ENCODE measurements around the gene PALLD.
"Not testable (repeated sequence)": the region's sequence is repeated elsewhere in the genome, so short reads cannot be mapped to it uniquely, and the experiment has no call there.

The PALLD gene

GRCh38 chr4:168502861-168503260 is 6.0 kb downstream of the PALLD start:
- Histone ChIP-seq H3K4me1 (peaks cover 0 to 64% (median 42%) of the 10 kb centered on the region in 10 experiments; a peak in 16 of 20 replicates), H3K4me3 (no peak overlapping the region), H3K9ac (peak overlapping the region in 2 of 11 experiments; percentile 57 to 70; a peak in 2 of 22 replicates), H3K27ac (peak overlapping the region in 9 of 11 experiments; percentile 7 to 91 (median 72); a peak in 16 of 22 replicates), H3K36me3 (no peaks in the 10 kb centered on the region), H3K27me3 (no peaks in the 10 kb centered on the region), H3K4me2 (peak overlapping the region; percentile 3 to 75 (median 47); a peak in 16 of 22 replicates), H4K20me1 (no peaks in the 10 kb centered on the region), H3K9me3 (replicated peaks in 1 of 11) (peaks cover 0 to 23% (median 6%) of the 10 kb centered on the region in 11 experiments; a peak in 11 of 22 replicates)
- TF ChIP-seq Cebpa-rat (IDR thresholded peaks at IDR 0.05) = no peak

DNA sequence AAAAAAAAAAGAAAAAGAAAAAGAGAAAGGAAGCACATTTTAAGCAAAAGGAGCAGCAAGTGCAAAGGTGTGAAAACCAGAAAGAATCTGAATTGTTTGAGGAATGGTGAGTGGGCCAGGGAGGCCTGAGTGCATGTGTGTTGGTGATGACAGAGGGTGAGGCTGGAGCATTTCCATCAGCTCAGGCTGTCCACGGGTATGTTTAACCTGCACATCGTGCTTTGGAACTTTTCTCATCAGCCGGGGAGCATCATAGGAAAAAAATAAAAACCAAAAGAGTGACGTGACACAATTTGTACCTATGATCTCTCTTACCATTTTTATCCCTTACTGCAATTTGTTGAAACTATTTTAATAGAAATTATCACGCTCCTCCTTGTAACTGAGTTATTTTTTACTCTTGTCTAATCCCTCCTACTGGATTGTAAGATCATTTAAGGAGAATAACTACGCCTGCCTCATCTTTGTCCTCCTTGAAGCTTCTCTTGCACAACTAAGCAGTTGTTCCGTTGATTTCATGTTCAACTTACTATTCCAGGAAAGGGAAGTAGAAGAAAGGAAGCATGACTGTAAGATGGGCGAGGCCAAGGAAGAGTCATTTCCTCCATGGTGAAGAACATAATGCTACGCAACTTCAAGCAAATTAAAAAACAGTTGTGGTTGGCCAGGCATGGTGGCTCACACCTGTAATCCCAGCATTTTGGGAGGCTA is 7.0 kb downstream of the PALLD start:
- no peaks in the 10 kb centered on the region for H4K20me1 ChIP-seq
- no peaks in the 10 kb centered on the region for H3K27me3 ChIP-seq
- peak overlapping the region in 9 of 11 experiments; percentile 5 to 75 (median 58); a peak in 18 of 22 replicates for H3K4me2 ChIP-seq
- H3K4me3 ChIP-seq = peak overlapping the region in 2 of 10 experiments; percentile 29 to 37; a peak in 1 of 20 replicates
- peaks cover 0 to 64% (median 42%) of the 10 kb centered on the region in 10 experiments; a peak in 16 of 20 replicates for H3K4me1 ChIP-seq
- peak overlapping the region; percentile 40 to 91 (median 71); a peak in 19 of 22 replicates for H3K27ac ChIP-seq
- H3K9ac ChIP-seq = peak overlapping the region in 5 of 11 experiments; percentile 45 to 70 (median 57); a peak in 7 of 22 replicates
- peak in 9 of 11 experiments; percentile 30 to 90 (median 58); a peak in 12 of 22 replicates for TF ChIP-seq Cebpa-rat (IDR thresholded peaks at IDR 0.05)
- no peaks in the 10 kb centered on the region for H3K36me3 ChIP-seq
- peaks cover 0 to 23% (median 6%) of the 10 kb centered on the region in 11 experiments; a peak in 11 of 22 replicates for H3K9me3 ChIP-seq (replicated peaks in 1 of 11)

- Histone ChIP-seq H4K20me1 (no peaks in the 10 kb centered on the region), H3K4me2 (peak overlapping the region in 8 of 11 experiments; percentile 15 to 75 (median 61); a peak in 15 of 22 replicates), H3K36me3 (no peaks in the 10 kb centered on the region), H3K4me3 (peak overlapping the region in 2 of 10 experiments; percentile 29 to 37; a peak in 3 of 20 replicates), H3K27me3 (no peaks in the 10 kb centered on the region), H3K9me3 (replicated peaks in 1 of 11) (peaks cover 0 to 23% (median 6%) of the 10 kb centered on the region in 11 experiments; a peak in 11 of 22 replicates), H3K9ac (peak overlapping the region in 3 of 11 experiments; percentile 14 to 58 (median 44); a peak in 3 of 22 replicates), H3K4me1 (peaks cover 0 to 66% (median 42%) of the 10 kb centered on the region in 10 experiments; a peak in 16 of 20 replicates), H3K27ac (peak overlapping the region in 9 of 11 experiments; percentile 62 to 91 (median 72); a peak in 17 of 22 replicates)
- TF ChIP-seq Cebpa-rat (IDR thresholded peaks at IDR 0.05) = no peak
Measured at GRCh38 chr4:168504526-168504925, 7.7 kb downstream of the PALLD start.

DNA sequence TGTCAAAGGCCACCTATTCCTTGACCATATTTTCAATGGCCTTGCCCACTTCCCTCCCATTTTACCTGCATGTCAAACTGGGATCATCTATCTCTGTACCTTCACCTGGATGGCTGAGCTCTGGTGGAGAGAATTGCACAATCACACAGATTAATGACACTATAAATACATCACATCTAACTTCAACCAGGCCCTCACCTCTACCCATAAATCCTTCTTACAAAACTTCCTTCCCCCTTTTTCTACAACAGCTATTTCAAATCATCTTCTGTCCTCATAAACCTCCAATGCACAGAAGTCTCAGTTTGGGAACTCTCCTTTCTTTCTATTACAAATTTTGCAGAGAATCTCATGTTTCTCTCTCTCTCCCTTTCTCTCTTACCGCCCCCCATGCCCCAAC is 9.2 kb downstream of the PALLD start:
- H3K9me3 ChIP-seq (replicated peaks in 1 of 11) = peaks cover 0 to 23% (median 6%) of the 10 kb centered on the region in 11 experiments; a peak in 11 of 22 replicates
- H3K36me3 ChIP-seq = no peaks in the 10 kb centered on the region
- peak overlapping the region in 4 of 11 experiments; percentile 71 to 91 (median 86); a peak in 6 of 22 replicates for H3K27ac ChIP-seq
- H3K9ac ChIP-seq = peak overlapping the region in 1 of 11 experiments; percentile 9; a peak in 1 of 22 replicates
- peaks cover 0 to 73% (median 42%) of the 10 kb centered on the region in 10 experiments; a peak in 16 of 20 replicates for H3K4me1 ChIP-seq
- peak overlapping the region in 9 of 11 experiments; percentile 4 to 73 (median 58); a peak in 16 of 22 replicates for H3K4me2 ChIP-seq
- no peaks in the 10 kb centered on the region for H3K27me3 ChIP-seq
- peak in 5 of 11 experiments; percentile 15 to 54 (median 42); a peak in 5 of 22 replicates for TF ChIP-seq Cebpa-rat (IDR thresholded peaks at IDR 0.05)
- H3K4me3 ChIP-seq = no peak overlapping the region
- no peaks in the 10 kb centered on the region for H4K20me1 ChIP-seq

DNA sequence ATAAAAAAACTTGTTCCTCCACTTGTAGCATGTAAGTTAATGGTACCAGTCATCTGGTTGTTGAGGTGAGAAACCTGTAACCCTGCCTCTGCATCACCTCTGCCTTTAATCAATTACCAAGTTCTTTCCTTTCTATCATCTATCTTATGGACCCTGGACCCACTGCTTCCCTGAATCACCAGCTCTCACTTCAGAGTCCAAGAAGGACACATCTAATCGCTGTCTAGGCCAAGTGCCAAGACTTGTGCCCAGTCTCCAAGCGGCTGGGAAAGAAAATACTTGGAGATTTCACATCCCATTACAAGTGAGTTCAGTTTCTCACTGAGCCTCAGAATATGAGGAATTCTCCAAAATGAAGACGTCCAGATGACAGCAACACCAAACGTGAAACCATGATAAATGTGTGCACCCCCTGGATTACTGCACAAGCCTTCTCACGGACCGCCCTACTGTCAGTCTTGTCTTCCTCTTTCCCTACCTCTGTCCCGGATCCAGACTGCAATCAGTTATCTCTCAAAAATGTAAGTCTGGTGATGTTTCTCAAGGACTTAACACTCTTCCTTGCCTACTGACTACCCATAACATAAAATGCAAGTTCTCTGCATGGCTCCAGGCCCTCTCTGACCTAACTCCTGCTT is 10.4 kb downstream of the PALLD start:
- peaks cover 0 to 64% (median 42%) of the 10 kb centered on the region in 10 experiments; a peak in 16 of 20 replicates for H3K4me1 ChIP-seq
- H3K36me3 ChIP-seq = no peaks in the 10 kb centered on the region
- H3K4me2 ChIP-seq = peak overlapping the region in 4 of 11 experiments; percentile 58 to 73 (median 66); a peak in 4 of 22 replicates
- TF ChIP-seq Cebpa-rat (IDR thresholded peaks at IDR 0.05) = no peak
- no peak overlapping the region for H3K9ac ChIP-seq
- H3K27me3 ChIP-seq = no peaks in the 10 kb centered on the region
- H3K4me3 ChIP-seq = no peak overlapping the region
- peaks cover 0 to 23% (median 6%) of the 10 kb centered on the region in 11 experiments; a peak in 11 of 22 replicates for H3K9me3 ChIP-seq (replicated peaks in 1 of 11)
- H4K20me1 ChIP-seq = no peaks in the 10 kb centered on the region
- H3K27ac ChIP-seq = peak overlapping the region in 3 of 11 experiments; percentile 71 to 91 (median 88); a peak in 4 of 22 replicates

DNA sequence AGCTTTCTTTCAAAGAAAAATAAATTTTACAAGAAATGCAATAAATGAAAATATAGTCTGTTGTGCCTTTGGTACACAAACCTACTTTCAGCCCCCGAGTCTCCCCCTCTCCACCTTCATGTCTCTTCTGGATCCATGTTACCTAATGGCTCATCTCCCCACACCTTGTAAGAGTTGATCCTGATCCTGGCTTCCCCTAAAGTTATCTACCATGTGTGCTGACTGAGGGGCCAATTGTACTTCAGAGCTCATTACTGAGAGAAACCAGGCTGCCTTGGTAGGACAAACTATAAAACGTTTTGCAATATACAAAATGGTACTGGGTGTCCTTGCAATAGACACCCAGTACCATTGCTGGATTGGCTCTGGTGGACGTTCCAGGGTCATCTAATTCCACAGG is 11.8 kb downstream of the PALLD start:
- peaks cover 0 to 50% (median 29%) of the 10 kb centered on the region in 10 experiments; a peak in 14 of 20 replicates for H3K4me1 ChIP-seq

GRCh38 chr4:168509786-168510185 is 12.9 kb downstream of the PALLD start:
- TF ChIP-seq Cebpa-rat (IDR thresholded peaks at IDR 0.05) = no peak; a peak in 1 of 22 replicates
- Histone ChIP-seq H3K36me3 (no peaks in the 10 kb centered on the region), H3K27me3 (no peaks in the 10 kb centered on the region), H3K4me2 (peak overlapping the region in 3 of 11 experiments; percentile 0 to 19 (median 13); a peak in 2 of 22 replicates), H4K20me1 (no peaks in the 10 kb centered on the region), H3K9ac (no peak overlapping the region), H3K4me3 (no peak overlapping the region), H3K9me3 (replicated peaks in 1 of 11) (peaks cover 0 to 15% (median 0%) of the 10 kb centered on the region in 11 experiments; a peak in 7 of 22 replicates), H3K4me1 (peaks cover 0 to 40% (median 18%) of the 10 kb centered on the region in 10 experiments; a peak in 13 of 20 replicates), H3K27ac (peak overlapping the region in 2 of 11 experiments; percentile 24 to 34; a peak in 4 of 22 replicates)

More for the DNA sequence above, 11.8 kb downstream of the PALLD start:
- no peaks in the 10 kb centered on the region for H3K36me3 ChIP-seq
- H3K4me2 ChIP-seq = no peak overlapping the region
- H3K9ac ChIP-seq = no peak overlapping the region
- peaks cover 0 to 23% (median 6%) of the 10 kb centered on the region in 11 experiments; a peak in 11 of 22 replicates for H3K9me3 ChIP-seq (replicated peaks in 1 of 11)
- no peaks in the 10 kb centered on the region for H4K20me1 ChIP-seq
- TF ChIP-seq Cebpa-rat (IDR thresholded peaks at IDR 0.05) = no peak
- no peak overlapping the region for H3K27ac ChIP-seq
- no peak overlapping the region for H3K4me3 ChIP-seq
- no peaks in the 10 kb centered on the region for H3K27me3 ChIP-seq

- Histone ChIP-seq H3K4me3 (no peak overlapping the region), H3K9ac (no peak overlapping the region), H3K4me2 (no peak overlapping the region; a peak in 1 of 22 replicates), H4K20me1 (no peaks in the 10 kb centered on the region), H3K27me3 (no peaks in the 10 kb centered on the region), H3K36me3 (no peaks in the 10 kb centered on the region), H3K9me3 (replicated peaks in 1 of 11) (no peaks in the 10 kb centered on the region), H3K4me1 (peaks cover 0 to 18% (median 0%) of the 10 kb centered on the region in 10 experiments; a peak in 5 of 20 replicates), H3K27ac (0 out of 22 replicates have a peak overlapping the region, but pooled peaks of 1 of the 11 experiments have one; percentile 11)
- no peak for TF ChIP-seq Cebpa-rat (IDR thresholded peaks at IDR 0.05)
Measured at GRCh38 chr4:168511780-168512489, 15.1 kb downstream of the PALLD start.

DNA sequence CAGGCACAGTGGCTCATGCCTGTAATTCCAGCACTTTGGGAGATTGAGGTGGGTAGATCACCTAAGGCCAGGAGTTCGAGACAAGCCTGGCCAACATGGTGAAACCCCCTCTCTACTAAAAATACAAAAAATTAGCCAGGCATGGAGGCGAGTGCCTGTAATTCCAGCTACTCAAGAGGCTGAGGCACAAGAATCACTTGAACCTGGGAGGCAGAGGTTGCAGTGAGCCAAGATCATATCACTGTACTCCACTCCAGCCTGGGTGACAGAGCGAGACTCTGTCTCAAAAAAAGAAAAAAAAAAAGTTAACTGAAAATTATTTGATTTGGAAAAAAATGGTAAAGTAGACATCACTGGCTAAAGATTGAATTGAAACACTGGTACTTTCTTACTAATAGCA is 17.0 kb downstream of the PALLD start:
- H3K9me3 ChIP-seq (replicated peaks in 1 of 11); H3K4me2 ChIP-seq; H3K27me3 ChIP-seq; H3K9ac ChIP-seq; H3K4me1 ChIP-seq; H3K36me3 ChIP-seq; H3K27ac ChIP-seq; H3K4me3 ChIP-seq; H4K20me1 ChIP-seq: not testable (repeated sequence)

Data from BLaER1 treated with 17β-estradiol and CSF1 and Interleukin-3, amounts not matched to agents 10 nM and 100 nM (cell line).